Spinal cord (tissue), 10 donors: ENCODE measurements around the gene CIPC. TPM values are rescaled to one million over a fixed set of nuclear protein-coding genes. Genes with fewer than 3 reads are reported as not detected.
A peak's percentile ranks its signal among the peaks of the same experiment; 100 is the strongest.

Experiments
- DNase-seq, 6 donors: peaks; one replicate each; pipeline versions ENCODE4 v3.0.0 to v3.0.0-alpha.2; 2013 to 2015; ENCODE audit warnings: low spot score in 6 of 6, low read depth in 4 of 6
- H3K27ac ChIP-seq: one replicate; pipeline ENCODE4 v1.5.1; 2013; ENCODE audit warnings: low read depth, low read length, control low read depth
- H3K27me3 ChIP-seq: one replicate; pipeline ENCODE4 v1.6.1; 2013; ENCODE audit warnings: low read length; ENCODE audit not compliant: control insufficient read depth, insufficient read depth
- H3K36me3 ChIP-seq: one replicate; pipeline ENCODE4 v1.6.1; 2013; ENCODE audit warnings: low read length; ENCODE audit not compliant: control insufficient read depth, insufficient read depth
- H3K4me1 ChIP-seq: one replicate; pipeline ENCODE4 v1.6.1; 2013; ENCODE audit warnings: low read length; ENCODE audit not compliant: control insufficient read depth, insufficient read depth
- H3K4me3 ChIP-seq: one replicate; pipeline ENCODE4 v1.5.1; 2013; ENCODE audit warnings: low read depth, low read length, control low read depth
- H3K9me3 ChIP-seq: one replicate; pipeline ENCODE4 v1.6.1; 2013; ENCODE audit warnings: low read length; ENCODE audit not compliant: control insufficient read depth, insufficient read depth
- WGBS: methylation state at CpG from one replicate; pipeline ENCODE4 v1.1.5; 2013; ENCODE audit warnings: missing lambda C conversion rate; ENCODE audit not compliant: insufficient coverage; 5-methylcytosine and 5-hydroxymethylcytosine counted together
- polyA plus RNA-seq, 2 donors: library from polyadenylated mRNA; unstranded; fragments of 120-200 nt; gene quantifications; one replicate each; pipeline ENCODE4 v1.2.1, GENCODE V29; 2013; ENCODE audit not compliant: insufficient read length in 2 of 2
- total RNA-seq, 2 donors: library from RNA; depleted of rRNA in 1 of 2; stranded (reverse); fragments of 120-200 nt in 1 of 2; fragments of >200 nt in 1 of 2; gene quantifications; one replicate each; pipeline versions ENCODE4 v1.2.3 to v1.2.4, GENCODE V29; 2013 to 2014
- donor health status: healthy.

The CIPC gene
- total and polyA plus RNA-seq, 4 donors: 35.2 to 39.2 (median 38.3) TPM

DNA sequence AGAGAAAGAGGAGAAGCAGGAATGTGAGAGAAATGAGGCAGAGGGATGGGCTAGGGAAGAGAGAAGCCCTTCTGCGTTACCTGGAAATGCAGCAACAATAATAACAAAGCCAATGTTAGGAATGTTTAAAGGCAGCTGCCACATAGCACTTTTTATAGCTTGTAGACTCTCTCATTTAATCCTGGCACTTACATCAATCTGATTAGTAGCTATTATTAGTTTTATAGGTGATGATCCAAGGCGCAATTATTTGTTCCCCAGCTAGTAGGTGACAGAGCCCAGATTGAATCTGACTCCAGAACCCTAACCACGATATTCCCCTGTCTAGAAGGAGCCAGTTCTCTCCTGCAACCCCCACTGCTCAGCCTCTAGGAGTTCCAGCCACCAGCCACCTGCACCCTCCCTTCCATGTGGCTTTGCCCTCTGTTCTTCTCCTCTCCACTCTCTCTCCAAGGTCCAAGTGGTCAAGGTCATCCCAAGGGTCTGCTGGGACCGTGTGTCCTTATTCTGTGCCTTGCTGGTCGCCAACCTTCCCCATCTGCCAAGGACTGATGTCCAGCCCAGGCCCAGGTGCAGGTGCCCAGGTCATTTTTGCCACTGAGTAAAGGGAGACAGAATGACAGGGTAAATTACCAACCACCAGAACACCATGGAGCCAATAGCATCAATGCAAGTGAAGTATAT, 29.4 kb upstream of the CIPC start:
- no peak overlapping the region for H3K4me3 ChIP-seq
- H3K27me3 ChIP-seq: no peaks in the 10 kb centered on the region
- no peak overlapping the region for H3K27ac ChIP-seq
- 72% methylated on average over 4 of the region's 5 CpGs for WGBS
- no peak for DNase-seq
- H3K36me3 ChIP-seq: no peaks in the 10 kb centered on the region
- peaks cover 46% of the 10 kb centered on the region for H3K4me1 ChIP-seq
- no peaks in the 10 kb centered on the region for H3K9me3 ChIP-seq

DNA sequence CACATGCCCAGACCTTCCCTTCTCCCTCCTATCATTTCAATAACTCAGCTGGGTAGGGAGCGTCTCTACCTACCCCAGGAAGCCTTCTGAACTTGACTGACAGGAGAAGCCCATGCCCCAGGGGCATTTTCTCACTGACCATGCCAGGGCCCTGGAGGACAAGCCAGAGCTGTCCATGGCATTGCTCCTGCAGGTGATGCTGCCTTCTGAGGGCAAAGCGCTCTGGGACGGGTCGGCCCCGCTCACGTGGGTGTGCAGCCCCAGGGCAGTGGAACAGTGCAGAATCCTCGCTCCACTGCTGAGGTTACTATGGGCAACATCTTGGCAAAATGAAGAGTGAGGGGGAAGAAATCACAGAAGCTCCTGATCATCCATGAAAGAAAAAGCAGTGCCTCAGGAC, 28.5 kb upstream of the CIPC start:
- no peak overlapping the region for H3K27ac ChIP-seq

GRCh38 chr14:77071938-77072388, 26.1 kb upstream of the CIPC start:
- H3K9me3 ChIP-seq: no peaks in the 10 kb centered on the region
- no peaks in the 10 kb centered on the region for H3K27me3 ChIP-seq
- H3K4me1 ChIP-seq: peaks cover 40% of the 10 kb centered on the region
- no peaks in the 10 kb centered on the region for H3K36me3 ChIP-seq
- WGBS: 89% methylated on average over 3 of the region's 3 CpGs
- no peak for DNase-seq
- no peak overlapping the region for H3K27ac ChIP-seq
- H3K4me3 ChIP-seq: no peak overlapping the region

More for the DNA sequence above, 28.5 kb upstream of the CIPC start:
- Histone ChIP-seq H3K9me3 (no peaks in the 10 kb centered on the region), H3K4me3 (no peak overlapping the region), H3K27me3 (no peaks in the 10 kb centered on the region), H3K36me3 (no peaks in the 10 kb centered on the region), H3K4me1 (peaks cover 38% of the 10 kb centered on the region)
- 67% methylated on average over 7 of the region's 7 CpGs for WGBS
- DNase-seq: no peak

- Histone ChIP-seq H3K36me3 (no peaks in the 10 kb centered on the region), H3K27ac (no peak overlapping the region), H3K4me1 (peaks cover 24% of the 10 kb centered on the region), H3K4me3 (no peak overlapping the region), H3K9me3 (no peaks in the 10 kb centered on the region), H3K27me3 (no peaks in the 10 kb centered on the region)
- DNase-seq: no peak
These were observed 23.1 kb upstream of the CIPC start for GRCh38 chr14:77074969-77075368.

DNA sequence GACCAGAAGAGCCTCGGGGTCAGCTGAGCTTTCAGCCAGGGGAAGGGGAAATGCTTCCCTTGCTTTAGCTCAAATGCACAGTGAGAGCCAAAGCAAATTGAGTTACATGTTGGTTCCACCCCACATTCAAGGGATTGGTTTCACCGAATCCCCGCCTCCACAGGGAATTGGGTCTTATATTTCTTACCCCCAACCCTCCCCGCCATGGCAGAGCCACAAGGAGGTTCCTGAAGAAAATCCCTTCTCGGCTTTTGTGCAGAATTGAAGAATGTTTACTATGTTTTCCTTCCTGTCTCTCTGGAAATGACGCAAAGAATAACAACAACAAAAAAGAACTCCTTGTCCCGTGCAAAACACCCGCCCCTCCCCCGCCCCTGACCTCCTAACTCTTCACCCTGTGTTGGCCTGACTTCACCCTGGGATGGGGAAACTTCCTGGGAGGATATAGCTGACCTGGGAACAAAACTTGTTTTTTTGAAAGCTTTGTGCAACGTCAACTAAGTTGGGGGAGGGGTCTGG, 21.9 kb upstream of the CIPC start:
- Histone ChIP-seq H3K27me3 (no peaks in the 10 kb centered on the region), H3K9me3 (peaks cover 2% of the 10 kb centered on the region), H3K4me1 (peaks cover 18% of the 10 kb centered on the region), H3K4me3 (peak overlapping the region; percentile 1), H3K27ac (peak overlapping the region; percentile 80), H3K36me3 (no peaks in the 10 kb centered on the region)
- WGBS: 29% methylated on average over 5 of the region's 10 CpGs
- DNase-seq: peak in 1 of 6 donors; percentile 63

DNA sequence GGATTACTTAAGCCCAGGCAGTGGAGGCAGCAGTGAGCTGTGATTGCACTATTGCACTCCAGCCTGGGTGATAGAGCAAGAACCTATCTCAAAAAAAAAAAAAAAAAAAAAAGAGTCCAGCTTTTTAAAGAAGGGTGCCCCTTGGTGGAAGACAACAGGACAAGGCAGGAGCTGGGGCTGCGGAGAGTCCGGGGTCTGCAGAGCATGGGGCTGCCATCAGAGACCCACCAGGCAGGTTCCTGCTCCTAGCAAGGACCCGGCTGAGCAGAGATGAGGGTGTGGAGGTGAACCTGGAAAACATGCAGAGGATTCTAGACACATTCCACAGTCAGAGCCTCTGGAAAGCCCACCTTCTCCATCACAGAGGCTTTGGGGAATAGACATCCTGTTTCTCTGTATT, 21.0 kb upstream of the CIPC start:
- Histone ChIP-seq H3K9me3 (peaks cover 2% of the 10 kb centered on the region), H3K27me3 (no peaks in the 10 kb centered on the region), H3K27ac (peak overlapping the region; percentile 80), H3K36me3 (no peaks in the 10 kb centered on the region), H3K4me1 (peaks cover 18% of the 10 kb centered on the region), H3K4me3 (no peak overlapping the region)
- WGBS: 92% methylated on average over 2 of the region's 3 CpGs
- DNase-seq: no peak

DNA sequence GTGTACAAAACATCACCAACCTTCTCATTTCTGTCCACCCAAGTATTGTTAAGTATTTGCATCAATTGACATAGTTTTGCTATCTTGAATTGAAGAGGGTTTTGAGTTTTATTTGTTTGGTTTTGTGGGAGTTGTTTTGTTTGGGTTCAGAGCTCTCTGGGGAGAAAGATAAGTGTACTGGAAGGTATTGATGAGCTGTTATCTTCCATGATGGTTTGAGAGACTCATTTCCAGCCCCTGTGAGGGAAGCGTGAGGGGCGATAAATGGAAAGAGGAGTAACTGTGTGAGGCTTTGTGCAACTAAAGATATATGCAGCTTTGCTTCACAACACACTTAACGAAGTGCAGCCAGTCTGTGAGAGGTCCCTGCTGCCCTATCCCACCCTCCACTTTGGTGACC, 15.7 kb upstream of the CIPC start:
- Histone ChIP-seq H3K4me1 (peaks cover 10% of the 10 kb centered on the region), H3K27me3 (no peaks in the 10 kb centered on the region), H3K9me3 (peaks cover 2% of the 10 kb centered on the region), H3K36me3 (no peaks in the 10 kb centered on the region), H3K4me3 (no peak overlapping the region), H3K27ac (no peak overlapping the region)
- WGBS: no CpG with 5 or more reads among the region's 3 CpGs
- DNase-seq: no peak

DNA sequence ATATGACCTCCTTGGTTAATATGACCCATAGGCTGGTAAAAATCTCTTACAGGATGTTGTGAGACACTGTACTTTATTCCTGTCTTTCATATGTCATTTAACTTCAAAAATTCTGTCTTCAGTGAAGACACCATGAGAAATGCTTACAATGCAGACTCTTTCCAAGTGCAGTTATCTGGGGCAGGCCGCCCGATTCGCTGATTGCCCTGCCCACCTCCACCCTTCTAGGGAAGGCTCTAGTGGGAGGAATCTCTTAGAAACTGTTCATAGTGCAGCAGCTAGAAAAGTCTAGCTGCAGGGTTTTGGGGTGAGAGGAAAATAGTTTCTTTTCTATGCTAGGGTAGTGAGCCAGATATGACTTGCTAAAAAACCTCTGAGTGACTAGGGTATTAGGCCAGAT, 15.0 kb upstream of the CIPC start:
- H3K27me3 ChIP-seq: no peaks in the 10 kb centered on the region
- no peak for DNase-seq
- WGBS: no CpG with 5 or more reads among the region's 3 CpGs

DNA sequence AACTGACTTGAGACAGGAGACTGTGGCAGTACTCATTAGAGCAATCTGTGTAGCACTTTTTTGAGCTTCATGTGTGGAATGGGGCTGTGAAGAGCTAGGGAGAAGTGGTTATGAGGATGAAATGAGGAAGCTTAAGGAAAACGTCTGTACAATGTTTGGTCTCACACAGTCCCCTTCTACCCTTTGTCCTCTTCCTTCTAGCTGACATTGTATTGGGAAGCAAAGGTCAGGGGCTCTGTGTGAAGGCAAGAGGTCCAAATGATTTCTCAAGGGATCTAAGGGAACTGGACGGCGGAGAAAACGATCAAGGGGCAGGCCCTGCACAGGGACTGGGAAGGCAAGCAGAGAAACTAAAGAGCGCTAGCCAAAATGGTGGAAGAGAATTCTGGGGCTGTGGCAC, 13.1 kb upstream of the CIPC start:
- Histone ChIP-seq H3K36me3 (no peaks in the 10 kb centered on the region), H3K4me1 (peaks cover 10% of the 10 kb centered on the region), H3K27ac (peak overlapping the region; percentile 44), H3K4me3 (no peak overlapping the region), H3K27me3 (no peaks in the 10 kb centered on the region), H3K9me3 (peaks cover 2% of the 10 kb centered on the region)
- DNase-seq: peak in 1 of 6 donors; percentile 39
- 34% methylated on average over 3 of the region's 5 CpGs for WGBS

More for the DNA sequence above, 15.0 kb upstream of the CIPC start:
- Histone ChIP-seq H3K36me3 (no peaks in the 10 kb centered on the region), H3K4me1 (peaks cover 10% of the 10 kb centered on the region), H3K27ac (no peak overlapping the region), H3K4me3 (no peak overlapping the region), H3K9me3 (peaks cover 2% of the 10 kb centered on the region)

DNA sequence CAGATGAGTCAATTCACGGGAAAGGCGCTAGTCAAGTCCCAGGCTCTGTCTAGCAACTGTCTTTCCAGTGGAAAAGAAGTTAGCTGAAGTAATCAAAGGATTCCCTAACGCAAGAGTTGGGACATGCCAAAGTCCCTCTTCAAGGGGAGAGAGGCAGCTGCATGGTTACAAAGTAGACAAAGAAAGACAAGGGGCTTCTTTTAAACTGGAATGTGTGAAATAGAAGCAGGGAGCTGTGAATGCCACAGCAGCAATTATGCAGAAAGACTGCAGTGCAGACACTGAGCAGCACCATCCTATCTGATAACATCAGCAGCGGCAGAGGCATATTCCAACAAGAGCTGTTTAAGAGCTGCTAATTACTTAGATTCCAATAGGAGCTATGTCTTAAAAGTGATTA, 12.5 kb upstream of the CIPC start:
- H3K36me3 ChIP-seq: no peaks in the 10 kb centered on the region
- H3K4me1 ChIP-seq: peaks cover 10% of the 10 kb centered on the region
- H3K4me3 ChIP-seq: no peak overlapping the region
- H3K27ac ChIP-seq: peak overlapping the region; percentile 44
- H3K9me3 ChIP-seq: no peaks in the 10 kb centered on the region
- peak in 2 of 6 donors; percentile 59 to 89 for DNase-seq
- WGBS: no CpG with 5 or more reads among the region's 4 CpGs
- no peaks in the 10 kb centered on the region for H3K27me3 ChIP-seq
